WI38 (cell line): ENCODE data around the gene TLE1.

Experiments used
- H3K4me3 ChIP-seq: 2 replicates; pipeline ENCODE4 v1.5.1; 2011; ENCODE audit warnings: low read depth, mild to moderate bottlenecking, control low read depth, low read length
- TF ChIP-seq, protein P1 (sequence below): IDR thresholded peaks from 2 replicates; pipeline ENCODE4 v1.5.1; 2012; ENCODE audit warnings: low read depth, mild to moderate bottlenecking, control low read depth, low read length

The TLE1 gene

DNA sequence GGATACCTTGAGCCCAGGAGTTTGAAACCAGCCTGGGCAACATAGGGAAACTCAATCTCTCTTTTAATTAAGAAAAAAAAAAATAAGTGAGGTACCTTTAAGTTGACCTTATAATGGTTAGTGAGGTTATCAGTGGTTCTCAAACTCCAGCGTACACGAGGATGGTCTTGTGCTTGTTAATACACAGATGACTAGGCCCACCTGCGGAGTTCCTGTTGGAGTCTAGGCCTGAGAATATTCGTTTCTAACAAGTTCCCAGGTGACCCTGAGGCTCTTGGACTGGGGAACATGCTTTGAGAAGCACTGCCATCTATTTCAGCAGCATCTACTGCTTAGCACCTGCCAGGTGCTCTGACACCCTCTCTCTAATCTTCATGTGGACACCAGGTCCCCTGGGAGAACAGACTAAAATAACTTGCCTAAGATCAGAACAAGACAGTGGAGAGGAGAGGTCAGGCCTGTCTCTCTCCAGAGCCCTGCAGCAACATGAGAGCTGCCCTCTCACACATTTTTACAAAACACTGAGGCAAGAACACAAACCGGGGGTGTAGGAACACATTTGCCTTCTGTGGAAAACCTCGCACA is 24.6 kb downstream of the TLE1 start:
- H3K4me3 ChIP-seq = no peak overlapping the region

GRCh38 chr9:81661339-81661738 is 28.0 kb downstream of the TLE1 start:
- H3K4me3 ChIP-seq = no peak overlapping the region
- TF ChIP-seq, protein P1, sequence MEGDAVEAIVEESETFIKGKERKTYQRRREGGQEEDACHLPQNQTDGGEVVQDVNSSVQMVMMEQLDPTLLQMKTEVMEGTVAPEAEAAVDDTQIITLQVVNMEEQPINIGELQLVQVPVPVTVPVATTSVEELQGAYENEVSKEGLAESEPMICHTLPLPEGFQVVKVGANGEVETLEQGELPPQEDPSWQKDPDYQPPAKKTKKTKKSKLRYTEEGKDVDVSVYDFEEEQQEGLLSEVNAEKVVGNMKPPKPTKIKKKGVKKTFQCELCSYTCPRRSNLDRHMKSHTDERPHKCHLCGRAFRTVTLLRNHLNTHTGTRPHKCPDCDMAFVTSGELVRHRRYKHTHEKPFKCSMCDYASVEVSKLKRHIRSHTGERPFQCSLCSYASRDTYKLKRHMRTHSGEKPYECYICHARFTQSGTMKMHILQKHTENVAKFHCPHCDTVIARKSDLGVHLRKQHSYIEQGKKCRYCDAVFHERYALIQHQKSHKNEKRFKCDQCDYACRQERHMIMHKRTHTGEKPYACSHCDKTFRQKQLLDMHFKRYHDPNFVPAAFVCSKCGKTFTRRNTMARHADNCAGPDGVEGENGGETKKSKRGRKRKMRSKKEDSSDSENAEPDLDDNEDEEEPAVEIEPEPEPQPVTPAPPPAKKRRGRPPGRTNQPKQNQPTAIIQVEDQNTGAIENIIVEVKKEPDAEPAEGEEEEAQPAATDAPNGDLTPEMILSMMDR = no peak

More for the DNA sequence above, 24.6 kb downstream of the TLE1 start:
- TF ChIP-seq, protein P1 = no peak

DNA sequence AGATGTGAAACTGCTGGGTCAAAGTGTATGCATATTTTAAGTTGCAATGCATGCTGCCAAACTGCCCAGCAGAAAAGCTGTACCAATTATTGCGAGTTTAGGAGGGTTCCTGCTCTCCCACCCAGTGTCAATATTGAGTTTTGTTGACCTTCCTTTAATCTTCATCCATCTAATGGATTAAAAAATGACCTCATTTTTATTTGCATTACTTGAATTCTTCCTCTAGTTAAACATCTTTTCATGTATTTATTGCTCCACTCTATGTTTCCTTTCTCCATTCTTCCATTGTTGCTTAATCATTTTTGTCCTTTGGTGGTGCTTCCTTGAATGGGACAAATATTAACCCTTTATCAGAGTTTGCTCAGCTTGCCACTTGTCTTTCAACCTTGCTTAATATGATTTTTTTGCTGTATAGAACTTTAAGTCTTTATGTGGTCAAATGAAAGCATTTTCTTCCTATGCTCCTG is 32.4 kb downstream of the TLE1 start:
- TF ChIP-seq, protein P1 = no peak
- H3K4me3 ChIP-seq = no peak overlapping the region

DNA sequence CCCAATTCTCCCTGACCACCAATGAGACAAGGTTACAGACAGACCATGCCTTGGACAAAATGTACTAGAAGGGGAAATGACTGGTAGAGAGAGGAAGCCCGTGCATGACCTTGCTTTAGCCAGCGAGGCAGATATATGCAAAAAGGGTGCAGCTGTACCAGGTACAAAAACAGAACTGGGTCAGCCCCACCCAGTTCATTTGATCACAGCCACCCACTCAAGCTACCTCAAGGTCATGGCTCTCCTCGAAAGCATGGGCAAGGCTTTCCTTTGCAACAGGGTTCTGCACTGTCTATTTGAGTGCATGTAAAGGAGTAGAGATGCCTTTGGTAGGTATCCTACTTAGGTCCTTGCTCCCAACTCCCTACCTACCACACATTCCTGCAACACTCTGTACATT is 33.3 kb downstream of the TLE1 start:
- no peak overlapping the region for H3K4me3 ChIP-seq
- TF ChIP-seq, protein P1 = no peak

DNA sequence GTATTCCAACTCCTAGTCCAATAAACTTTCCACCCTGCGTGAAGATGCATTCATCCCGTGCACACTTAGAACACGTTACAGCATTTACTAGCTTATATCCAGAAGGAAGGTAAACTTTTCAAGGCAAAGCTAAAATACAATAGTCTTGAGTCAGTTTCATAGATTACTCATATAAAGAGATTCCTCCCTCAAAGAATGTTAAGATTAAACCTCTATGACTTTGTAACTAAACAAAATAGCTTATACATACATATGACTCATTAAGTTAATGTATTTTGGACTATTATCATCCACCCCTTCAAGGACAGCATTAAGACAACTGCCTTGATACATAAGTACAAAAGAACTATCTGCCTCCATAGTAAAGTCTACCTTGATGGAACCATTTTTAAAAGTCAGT is 36.1 kb downstream of the TLE1 start:
- TF ChIP-seq, protein P1 = no peak
- no peak overlapping the region for H3K4me3 ChIP-seq

GRCh38 chr9:81652058-81652687 is 37.2 kb downstream of the TLE1 start:
- TF ChIP-seq, protein P1 = no peak
- H3K4me3 ChIP-seq = no peak overlapping the region

GRCh38 chr9:81650586-81651515 is 38.5 kb downstream of the TLE1 start:
- no peak overlapping the region for H3K4me3 ChIP-seq
- TF ChIP-seq, protein P1 = no peak
